ENCODE data around the gene WFS1. TPM values are rescaled to one million over a fixed set of nuclear protein-coding genes. Genes with fewer than 3 reads are reported as not detected.

WFS1 gene
- total RNA-seq, 1 experiment from 2014 or later: 21.5 TPM

DNA sequence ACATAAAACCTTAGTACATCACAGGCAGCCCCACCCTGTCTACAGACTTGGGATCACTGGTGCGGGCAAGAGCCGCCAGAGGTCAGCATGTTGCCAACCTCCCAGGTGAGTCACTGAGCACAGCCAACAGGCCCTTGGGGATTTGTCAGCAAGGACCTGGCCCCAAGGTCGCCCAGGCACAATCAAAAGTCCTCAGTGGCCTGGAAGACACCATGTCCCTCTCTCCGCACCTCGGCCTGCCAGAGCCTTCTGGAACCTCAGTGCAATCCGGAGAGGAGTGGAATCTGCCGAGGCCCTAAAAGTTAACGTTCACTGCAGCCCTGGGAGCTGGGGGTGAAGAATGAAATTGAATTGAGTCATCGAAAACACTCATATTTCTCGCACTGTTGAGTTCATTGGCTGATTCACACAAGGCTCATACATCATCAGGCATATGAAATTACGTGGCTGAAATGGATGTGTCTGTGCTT is 74.3 kb downstream of the WFS1 start (continued):
- TF ChIP-seq, protein P1, sequence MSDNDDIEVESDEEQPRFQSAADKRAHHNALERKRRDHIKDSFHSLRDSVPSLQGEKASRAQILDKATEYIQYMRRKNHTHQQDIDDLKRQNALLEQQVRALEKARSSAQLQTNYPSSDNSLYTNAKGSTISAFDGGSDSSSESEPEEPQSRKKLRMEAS (IDR thresholded peaks at IDR 0.05): peak; percentile 41; the same call in 1 of the 2 replicates
- TF ChIP-seq FOSL1 (IDR thresholded peaks at IDR 0.05; ENCODE audit: low read depth): peak; percentile 83

DNA sequence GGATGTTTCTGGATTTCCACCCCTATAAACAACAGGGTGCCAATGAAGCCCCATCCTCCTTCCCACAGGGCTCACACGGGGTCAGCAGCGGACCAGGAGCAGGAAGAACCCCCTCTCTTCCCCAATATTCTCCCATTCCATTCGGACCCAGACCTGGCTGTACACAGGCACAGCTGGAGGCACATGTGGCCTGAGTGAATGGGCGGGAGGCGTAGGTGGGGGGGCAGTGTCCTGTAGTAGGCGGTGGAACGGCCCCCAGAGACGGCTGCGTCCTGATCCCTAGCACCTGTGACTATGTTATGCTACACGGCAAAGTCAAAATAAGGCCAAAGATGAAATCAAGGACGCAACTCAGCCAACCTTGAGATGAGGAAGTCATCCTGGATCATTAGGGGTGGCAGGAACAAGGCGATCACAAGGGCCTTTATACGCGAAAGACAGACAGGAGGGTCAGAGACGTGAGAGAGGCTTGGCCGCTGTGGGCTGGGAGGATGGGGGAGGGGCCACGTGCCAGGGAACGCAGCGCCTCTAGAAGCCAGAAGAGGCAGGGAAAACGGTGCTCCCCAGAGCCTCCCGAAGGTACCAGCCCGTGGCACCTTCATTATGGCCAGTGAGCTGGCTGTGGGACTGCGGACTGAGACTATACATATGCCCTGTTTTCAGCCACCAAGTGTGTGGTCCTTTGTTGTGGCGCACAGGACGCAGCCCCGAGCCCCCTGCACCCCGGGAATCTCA is 75.6 kb downstream of the WFS1 start:
- Histone ChIP-seq H3K79me2 (ENCODE audit: insufficient read depth, low read length) (no peaks in the 10 kb centered on the region), H3K27ac (ENCODE audit: low read depth, low read length) (no peak overlapping the region; the same call in 1 of the 2 replicates)
- no TSS peak for BruUV-seq (replicated peaks)

More for the DNA sequence above, 75.6 kb downstream of the WFS1 start:
- Histone ChIP-seq H3K9me3 (ENCODE audit: control insufficient read depth in 1 of 2, insufficient read depth in 1 of 2, low read depth in 1 of 2, low read length in 2 of 2) (no peaks in the 10 kb centered on the region), H3K9me2 (ENCODE audit: insufficient read depth) (no peaks in the 10 kb centered on the region), H2AFZ (ENCODE audit: low read depth, low read length, poor library complexity, severe bottlenecking) (no peak overlapping the region), H3K4me2 (ENCODE audit: low read length) (peak overlapping the region; percentile 74), H3K4me3 (replicated peaks in 1 of 2; ENCODE audit: low read depth in 1 of 2, low read length in 2 of 2) (no peak overlapping the region), H3K27me3 (ENCODE audit: insufficient read depth, low read length) (no peaks in the 10 kb centered on the region), H4K20me1 (ENCODE audit: insufficient read depth) (no peaks in the 10 kb centered on the region), H3K36me3 (ENCODE audit: control insufficient read depth in 1 of 2, insufficient read depth in 2 of 2, low read length in 2 of 2) (no peaks in the 10 kb centered on the region), H3K9ac (ENCODE audit: low read length) (no peak overlapping the region), H3K4me1 (ENCODE audit: control insufficient read depth in 1 of 2, insufficient read depth in 2 of 2, low read length in 2 of 2) (peaks cover 16 to 24% of the 10 kb centered on the region in 2 experiments)
- intact Hi-C loops (cut with micrococcal nuclease): no loop called here
- no peak for TF ChIP-seq ELF1 (IDR thresholded peaks at IDR 0.05; ENCODE audit: borderline replicate concordance, low read depth)
- no peak for TF ChIP-seq EGR1 (IDR thresholded peaks at IDR 0.05; ENCODE audit: low read depth)
- TF ChIP-seq SIN3A (IDR thresholded peaks at IDR 0.05; ENCODE audit: low read depth): no peak
- TF ChIP-seq EZH2phosphoT487 (IDR thresholded peaks at IDR 0.05; ENCODE audit: borderline replicate concordance): no peak
- TF ChIP-seq, protein P2, sequence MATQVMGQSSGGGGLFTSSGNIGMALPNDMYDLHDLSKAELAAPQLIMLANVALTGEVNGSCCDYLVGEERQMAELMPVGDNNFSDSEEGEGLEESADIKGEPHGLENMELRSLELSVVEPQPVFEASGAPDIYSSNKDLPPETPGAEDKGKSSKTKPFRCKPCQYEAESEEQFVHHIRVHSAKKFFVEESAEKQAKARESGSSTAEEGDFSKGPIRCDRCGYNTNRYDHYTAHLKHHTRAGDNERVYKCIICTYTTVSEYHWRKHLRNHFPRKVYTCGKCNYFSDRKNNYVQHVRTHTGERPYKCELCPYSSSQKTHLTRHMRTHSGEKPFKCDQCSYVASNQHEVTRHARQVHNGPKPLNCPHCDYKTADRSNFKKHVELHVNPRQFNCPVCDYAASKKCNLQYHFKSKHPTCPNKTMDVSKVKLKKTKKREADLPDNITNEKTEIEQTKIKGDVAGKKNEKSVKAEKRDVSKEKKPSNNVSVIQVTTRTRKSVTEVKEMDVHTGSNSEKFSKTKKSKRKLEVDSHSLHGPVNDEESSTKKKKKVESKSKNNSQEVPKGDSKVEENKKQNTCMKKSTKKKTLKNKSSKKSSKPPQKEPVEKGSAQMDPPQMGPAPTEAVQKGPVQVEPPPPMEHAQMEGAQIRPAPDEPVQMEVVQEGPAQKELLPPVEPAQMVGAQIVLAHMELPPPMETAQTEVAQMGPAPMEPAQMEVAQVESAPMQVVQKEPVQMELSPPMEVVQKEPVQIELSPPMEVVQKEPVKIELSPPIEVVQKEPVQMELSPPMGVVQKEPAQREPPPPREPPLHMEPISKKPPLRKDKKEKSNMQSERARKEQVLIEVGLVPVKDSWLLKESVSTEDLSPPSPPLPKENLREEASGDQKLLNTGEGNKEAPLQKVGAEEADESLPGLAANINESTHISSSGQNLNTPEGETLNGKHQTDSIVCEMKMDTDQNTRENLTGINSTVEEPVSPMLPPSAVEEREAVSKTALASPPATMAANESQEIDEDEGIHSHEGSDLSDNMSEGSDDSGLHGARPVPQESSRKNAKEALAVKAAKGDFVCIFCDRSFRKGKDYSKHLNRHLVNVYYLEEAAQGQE (IDR thresholded peaks at IDR 0.05; ENCODE audit: low read depth): no peak
- TF ChIP-seq, protein P1 (IDR thresholded peaks at IDR 0.05): no peak
- TF ChIP-seq CEBPB (IDR thresholded peaks at IDR 0.05; ENCODE audit: low read depth): no peak
- no peak for TF ChIP-seq SP1 (IDR thresholded peaks at IDR 0.05; ENCODE audit: low read depth)
- TF ChIP-seq, protein P3, sequence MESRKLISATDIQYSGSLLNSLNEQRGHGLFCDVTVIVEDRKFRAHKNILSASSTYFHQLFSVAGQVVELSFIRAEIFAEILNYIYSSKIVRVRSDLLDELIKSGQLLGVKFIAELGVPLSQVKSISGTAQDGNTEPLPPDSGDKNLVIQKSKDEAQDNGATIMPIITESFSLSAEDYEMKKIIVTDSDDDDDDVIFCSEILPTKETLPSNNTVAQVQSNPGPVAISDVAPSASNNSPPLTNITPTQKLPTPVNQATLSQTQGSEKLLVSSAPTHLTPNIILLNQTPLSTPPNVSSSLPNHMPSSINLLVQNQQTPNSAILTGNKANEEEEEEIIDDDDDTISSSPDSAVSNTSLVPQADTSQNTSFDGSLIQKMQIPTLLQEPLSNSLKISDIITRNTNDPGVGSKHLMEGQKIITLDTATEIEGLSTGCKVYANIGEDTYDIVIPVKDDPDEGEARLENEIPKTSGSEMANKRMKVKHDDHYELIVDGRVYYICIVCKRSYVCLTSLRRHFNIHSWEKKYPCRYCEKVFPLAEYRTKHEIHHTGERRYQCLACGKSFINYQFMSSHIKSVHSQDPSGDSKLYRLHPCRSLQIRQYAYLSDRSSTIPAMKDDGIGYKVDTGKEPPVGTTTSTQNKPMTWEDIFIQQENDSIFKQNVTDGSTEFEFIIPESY (IDR thresholded peaks at IDR 0.05; ENCODE audit: extremely low read depth, insufficient replicate concordance, low read length): no peak
- TF ChIP-seq, protein P4, sequence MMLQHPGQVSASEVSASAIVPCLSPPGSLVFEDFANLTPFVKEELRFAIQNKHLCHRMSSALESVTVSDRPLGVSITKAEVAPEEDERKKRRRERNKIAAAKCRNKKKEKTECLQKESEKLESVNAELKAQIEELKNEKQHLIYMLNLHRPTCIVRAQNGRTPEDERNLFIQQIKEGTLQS (IDR thresholded peaks at IDR 0.05): no peak
- no peak for TF ChIP-seq EZH2 (IDR thresholded peaks at IDR 0.05)
- TF ChIP-seq ZFX (IDR thresholded peaks at IDR 0.05): no peak
- TF ChIP-seq SRF (IDR thresholded peaks at IDR 0.05; ENCODE audit: low read depth): no peak
- no peak for TF ChIP-seq TCF7L2 (IDR thresholded peaks at IDR 0.05; ENCODE audit: borderline replicate concordance, extremely low read depth, insufficient read depth, insufficient read length)
- no peak for TF ChIP-seq ZNF274 (IDR thresholded peaks at IDR 0.05; ENCODE audit: low read depth, low read length)
- no peak for TF ChIP-seq FOSL1 (IDR thresholded peaks at IDR 0.05; ENCODE audit: low read depth)
- TF ChIP-seq YY1 (IDR thresholded peaks at IDR 0.05; ENCODE audit: extremely low read depth, insufficient replicate concordance, low read depth, low read length): no peak
- TF ChIP-seq POLR2AphosphoS5 (IDR thresholded peaks at IDR 0.05; ENCODE audit: low read depth, low read length): no peak
- ATAC-seq (no peak), DNase-seq (ENCODE audit: low read depth, low spot score) (no peak)
- ChIA-PET RAD21 (ENCODE audit: low non-redundant PET in 1 of 2, low total read pairs in 2 of 2, uncharacterized antibody in 2 of 2, unreplicated experiment in 2 of 2) (no interaction called here), POLR2A (no interaction called here), CTCF (interaction anchor here (1.0 to 3.1 kb wide), 5 partner anchors 12 to 347 kb away, joined by 3 to 20 read pairs (median 4); no protein-coding TSS in a partner anchor)

All from HCT116 (cell line).